K562 (cell line): Measurements from ENCODE around the gene DOP1A. TPM values are rescaled to one million over a fixed set of nuclear protein-coding genes. Genes with fewer than 3 reads are reported as not detected.
A peak's percentile ranks its signal among the peaks of the same experiment; 100 is the strongest.

Experiments
- ARNT ChIP-seq, 2 experiments: fragments of 450-650 bp; IDR thresholded peaks; 2 replicates each; pipeline ENCODE4 v1.6.1; 2016; ENCODE audit warnings: mild to moderate bottlenecking in 1 of 2
- CBFA2T2 ChIP-seq: fragments of 450-650 bp; conservative IDR thresholded peaks from 2 replicates; pipeline ENCODE4 v1.6.1; 2017; ENCODE audit warnings: mild to moderate bottlenecking
- CTBP1 ChIP-seq: fragments of 450-650 bp; IDR thresholded peaks from 2 replicates; pipeline ENCODE4 v1.6.1; 2016; ENCODE audit warnings: borderline replicate concordance
- ESRRA ChIP-seq: fragments of 450-650 bp; IDR thresholded peaks from 2 replicates; pipeline ENCODE4 v1.6.1; 2014; ENCODE audit warnings: low read depth, mild to moderate bottlenecking, moderate library complexity, borderline replicate concordance
- ETV5 ChIP-seq: sonication (generic); formaldehyde crosslinking; IDR thresholded peaks from 2 replicates; pipeline ENCODE4 v1.4.0; 2020; ENCODE audit warnings: low read depth, mild to moderate bottlenecking, missing genetic modification reagents
- MYC ChIP-seq, 2 experiments: fragments of 250-450 bp in 1 of 2; sonication (Bioruptor Pico) in 1 of 2; IDR thresholded peaks; 2 replicates each; pipeline versions ENCODE4 v1.5.1 to v1.6.1; 2012 to 2021; ENCODE audit warnings: low read depth in 2 of 2, borderline replicate concordance in 1 of 2, improper control_type of control experiment in 1 of 2, low read length in 1 of 2, mild to moderate bottlenecking in 1 of 2, moderate library complexity in 1 of 2
- RBBP5 ChIP-seq: fragments of 200-600 bp; sonication (generic); IDR thresholded peaks from 2 replicates; pipeline ENCODE4 v1.6.1; 2012; ENCODE audit warnings: borderline replicate concordance, mild to moderate bottlenecking, low read length, control low read depth, inconsistent platforms; ENCODE audit not compliant: insufficient read depth, poor library complexity, severe bottlenecking
- SMAD4 ChIP-seq: fragments of 250-450 bp; sonication (Bioruptor Pico); conservative IDR thresholded peaks from 2 replicates; pipeline ENCODE4 v1.8.0; 2021; ENCODE audit warnings: inconsistent platforms, mild to moderate bottlenecking, moderate library complexity
- TCF3 ChIP-seq: sonication (generic); formaldehyde crosslinking; IDR thresholded peaks from 2 replicates; pipeline ENCODE4 v1.4.0; 2020; ENCODE audit warnings: mild to moderate bottlenecking, missing genetic modification reagents
- ZNF175 ChIP-seq: fragments of 200-800 bp; sonication (Bioruptor generic); IDR thresholded peaks from 2 replicates; pipeline ENCODE4 v1.6.1; 2016; ENCODE audit warnings: low read depth, mild to moderate bottlenecking, missing genetic modification characterization, missing compliant biosample characterization
- polyA plus RNA-seq, 8 experiments: library from polyadenylated mRNA; depleted of rRNA in 4 of 8; stranded (reverse) in 5 of 8; unstranded in 3 of 8; fragments of >200 nt; fragmentation: Nextera tagmentation in 2 of 8; fragmentation: Illumina TruSeq in 1 of 8; extraction: Ambion mirVana in 2 of 8; extraction: Trizol in 1 of 8; gene quantifications; 2 replicates each; pipeline versions ENCODE4 v1.2.1 to v1.2.3, GENCODE V29; 2011 to 2014; ENCODE audit warnings: inconsistent platforms in 1 of 8, missing spikeins in 1 of 8
- total RNA-seq, 7 experiments: library from RNA; depleted of rRNA in 6 of 7; stranded (reverse); fragments of >200 nt in 6 of 7; fragmentation: Illumina TruSeq in 2 of 7; extraction: Trizol in 2 of 7; gene quantifications; 2 replicates each; pipeline versions ENCODE4 v1.2.1 to v1.2.3, GENCODE V29; 2011 to 2021; ENCODE audit warnings: low replicate concordance in 1 of 7
- TF ChIP-seq, protein P1 (sequence below): conservative IDR thresholded peaks from 2 replicates; pipeline ENCODE4 v1.6.1; 2011; ENCODE audit warnings: low read depth, mild to moderate bottlenecking, low read length; ENCODE audit not compliant: control insufficient read depth
- TF ChIP-seq, protein P2 (sequence below), 2 experiments: fragments of 150-350 bp in 1 of 2; IDR thresholded peaks; 2 replicates each; pipeline ENCODE4 v1.6.1; 2012 to 2016; ENCODE audit warnings: low read depth in 2 of 2, low read length in 2 of 2, mild to moderate bottlenecking in 1 of 2, moderate library complexity in 1 of 2
- TF ChIP-seq, protein P3 (sequence below): sonication (generic); formaldehyde crosslinking; IDR thresholded peaks from 2 replicates; pipeline ENCODE4 v1.8.0; 2022; ENCODE audit warnings: mild to moderate bottlenecking, missing genetic modification reagents
- TF ChIP-seq, protein P4 (sequence below): sonication (generic); formaldehyde crosslinking; IDR thresholded peaks from 2 replicates; pipeline ENCODE4 v1.4.0; 2020; ENCODE audit warnings: mild to moderate bottlenecking, missing genetic modification reagents
- TF ChIP-seq, protein P5 (sequence below): fragments of 450-650 bp; IDR thresholded peaks from 2 replicates; pipeline ENCODE4 v1.6.1; 2016; ENCODE audit warnings: mild to moderate bottlenecking

Gene DOP1A
- total and polyA plus RNA-seq, 9 of the 15 experiments (the other 6 are each of a cell fraction or from before 2014, with no cell fraction given), result 0.75 to 10.5 (median 4.4) TPM

DNA sequence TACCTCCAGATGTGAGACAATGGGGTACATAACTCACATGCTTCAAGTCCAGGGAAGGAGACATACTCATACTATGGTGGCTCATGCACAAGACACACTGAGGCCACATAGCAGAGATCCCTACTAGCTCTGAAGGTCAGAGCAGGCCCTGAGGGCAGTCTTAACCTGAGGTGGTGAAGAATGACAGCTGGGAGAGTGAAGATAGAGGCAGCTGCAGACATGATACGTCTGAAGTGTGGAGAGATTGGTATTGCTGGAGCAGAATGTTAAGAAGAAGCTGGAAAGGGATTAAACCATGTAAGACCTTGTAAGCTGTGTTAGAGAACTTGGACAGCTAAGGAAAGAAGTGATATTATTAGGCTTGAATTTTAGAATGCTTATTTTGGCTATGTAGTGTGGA, 92.7 kb downstream of the DOP1A start (continued):
- TF ChIP-seq, protein P1, sequence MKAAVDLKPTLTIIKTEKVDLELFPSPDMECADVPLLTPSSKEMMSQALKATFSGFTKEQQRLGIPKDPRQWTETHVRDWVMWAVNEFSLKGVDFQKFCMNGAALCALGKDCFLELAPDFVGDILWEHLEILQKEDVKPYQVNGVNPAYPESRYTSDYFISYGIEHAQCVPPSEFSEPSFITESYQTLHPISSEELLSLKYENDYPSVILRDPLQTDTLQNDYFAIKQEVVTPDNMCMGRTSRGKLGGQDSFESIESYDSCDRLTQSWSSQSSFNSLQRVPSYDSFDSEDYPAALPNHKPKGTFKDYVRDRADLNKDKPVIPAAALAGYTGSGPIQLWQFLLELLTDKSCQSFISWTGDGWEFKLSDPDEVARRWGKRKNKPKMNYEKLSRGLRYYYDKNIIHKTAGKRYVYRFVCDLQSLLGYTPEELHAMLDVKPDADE, result no peak
- peak; percentile 97 for TF ChIP-seq TCF3
- TF ChIP-seq RBBP5, result no peak
- TF ChIP-seq ESRRA, result 0 out of 2 replicates have a peak, but pooled peaks have one; percentile 39
- TF ChIP-seq SMAD4 (CRISPR knock-in tag), result peak; percentile 27; the same call in 1 of the 2 replicates
- no peak for TF ChIP-seq ZNF175 (CRISPR knock-in tag)
- TF ChIP-seq ETV5 (CRISPR knock-in tag), result no peak
- no peak for TF ChIP-seq MYC (IDR thresholded peaks at IDR 0.05; ENCODE audit: low read depth, low read length)
- TF ChIP-seq MYC (CRISPR knock-in tag; IDR thresholded peaks at IDR 0.05; ENCODE audit: borderline replicate concordance, low read depth), result no peak
- TF ChIP-seq, protein P2, sequence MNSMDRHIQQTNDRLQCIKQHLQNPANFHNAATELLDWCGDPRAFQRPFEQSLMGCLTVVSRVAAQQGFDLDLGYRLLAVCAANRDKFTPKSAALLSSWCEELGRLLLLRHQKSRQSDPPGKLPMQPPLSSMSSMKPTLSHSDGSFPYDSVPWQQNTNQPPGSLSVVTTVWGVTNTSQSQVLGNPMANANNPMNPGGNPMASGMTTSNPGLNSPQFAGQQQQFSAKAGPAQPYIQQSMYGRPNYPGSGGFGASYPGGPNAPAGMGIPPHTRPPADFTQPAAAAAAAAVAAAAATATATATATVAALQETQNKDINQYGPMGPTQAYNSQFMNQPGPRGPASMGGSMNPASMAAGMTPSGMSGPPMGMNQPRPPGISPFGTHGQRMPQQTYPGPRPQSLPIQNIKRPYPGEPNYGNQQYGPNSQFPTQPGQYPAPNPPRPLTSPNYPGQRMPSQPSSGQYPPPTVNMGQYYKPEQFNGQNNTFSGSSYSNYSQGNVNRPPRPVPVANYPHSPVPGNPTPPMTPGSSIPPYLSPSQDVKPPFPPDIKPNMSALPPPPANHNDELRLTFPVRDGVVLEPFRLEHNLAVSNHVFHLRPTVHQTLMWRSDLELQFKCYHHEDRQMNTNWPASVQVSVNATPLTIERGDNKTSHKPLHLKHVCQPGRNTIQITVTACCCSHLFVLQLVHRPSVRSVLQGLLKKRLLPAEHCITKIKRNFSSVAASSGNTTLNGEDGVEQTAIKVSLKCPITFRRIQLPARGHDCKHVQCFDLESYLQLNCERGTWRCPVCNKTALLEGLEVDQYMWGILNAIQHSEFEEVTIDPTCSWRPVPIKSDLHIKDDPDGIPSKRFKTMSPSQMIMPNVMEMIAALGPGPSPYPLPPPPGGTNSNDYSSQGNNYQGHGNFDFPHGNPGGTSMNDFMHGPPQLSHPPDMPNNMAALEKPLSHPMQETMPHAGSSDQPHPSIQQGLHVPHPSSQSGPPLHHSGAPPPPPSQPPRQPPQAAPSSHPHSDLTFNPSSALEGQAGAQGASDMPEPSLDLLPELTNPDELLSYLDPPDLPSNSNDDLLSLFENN (IDR thresholded peaks at IDR 0.05; ENCODE audit: low read depth in 2 of 2, low read length in 2 of 2), result peak in 1 of 2 experiments; percentile 63; a peak in 2 of 4 replicates
- TF ChIP-seq CBFA2T2, result peak; percentile 93
- TF ChIP-seq ARNT (IDR thresholded peaks at IDR 0.05), result peak in 1 of 2 experiments; percentile 58; a peak in 1 of 4 replicates
- TF ChIP-seq, protein P3, sequence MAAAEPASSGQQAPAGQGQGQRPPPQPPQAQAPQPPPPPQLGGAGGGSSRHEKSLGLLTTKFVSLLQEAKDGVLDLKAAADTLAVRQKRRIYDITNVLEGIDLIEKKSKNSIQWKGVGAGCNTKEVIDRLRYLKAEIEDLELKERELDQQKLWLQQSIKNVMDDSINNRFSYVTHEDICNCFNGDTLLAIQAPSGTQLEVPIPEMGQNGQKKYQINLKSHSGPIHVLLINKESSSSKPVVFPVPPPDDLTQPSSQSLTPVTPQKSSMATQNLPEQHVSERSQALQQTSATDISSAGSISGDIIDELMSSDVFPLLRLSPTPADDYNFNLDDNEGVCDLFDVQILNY (CRISPR knock-in tag), result no peak
- no peak for TF ChIP-seq CTBP1
- TF ChIP-seq, protein P4, sequence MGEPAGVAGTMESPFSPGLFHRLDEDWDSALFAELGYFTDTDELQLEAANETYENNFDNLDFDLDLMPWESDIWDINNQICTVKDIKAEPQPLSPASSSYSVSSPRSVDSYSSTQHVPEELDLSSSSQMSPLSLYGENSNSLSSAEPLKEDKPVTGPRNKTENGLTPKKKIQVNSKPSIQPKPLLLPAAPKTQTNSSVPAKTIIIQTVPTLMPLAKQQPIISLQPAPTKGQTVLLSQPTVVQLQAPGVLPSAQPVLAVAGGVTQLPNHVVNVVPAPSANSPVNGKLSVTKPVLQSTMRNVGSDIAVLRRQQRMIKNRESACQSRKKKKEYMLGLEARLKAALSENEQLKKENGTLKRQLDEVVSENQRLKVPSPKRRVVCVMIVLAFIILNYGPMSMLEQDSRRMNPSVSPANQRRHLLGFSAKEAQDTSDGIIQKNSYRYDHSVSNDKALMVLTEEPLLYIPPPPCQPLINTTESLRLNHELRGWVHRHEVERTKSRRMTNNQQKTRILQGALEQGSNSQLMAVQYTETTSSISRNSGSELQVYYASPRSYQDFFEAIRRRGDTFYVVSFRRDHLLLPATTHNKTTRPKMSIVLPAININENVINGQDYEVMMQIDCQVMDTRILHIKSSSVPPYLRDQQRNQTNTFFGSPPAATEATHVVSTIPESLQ, result no peak
- TF ChIP-seq, protein P5, sequence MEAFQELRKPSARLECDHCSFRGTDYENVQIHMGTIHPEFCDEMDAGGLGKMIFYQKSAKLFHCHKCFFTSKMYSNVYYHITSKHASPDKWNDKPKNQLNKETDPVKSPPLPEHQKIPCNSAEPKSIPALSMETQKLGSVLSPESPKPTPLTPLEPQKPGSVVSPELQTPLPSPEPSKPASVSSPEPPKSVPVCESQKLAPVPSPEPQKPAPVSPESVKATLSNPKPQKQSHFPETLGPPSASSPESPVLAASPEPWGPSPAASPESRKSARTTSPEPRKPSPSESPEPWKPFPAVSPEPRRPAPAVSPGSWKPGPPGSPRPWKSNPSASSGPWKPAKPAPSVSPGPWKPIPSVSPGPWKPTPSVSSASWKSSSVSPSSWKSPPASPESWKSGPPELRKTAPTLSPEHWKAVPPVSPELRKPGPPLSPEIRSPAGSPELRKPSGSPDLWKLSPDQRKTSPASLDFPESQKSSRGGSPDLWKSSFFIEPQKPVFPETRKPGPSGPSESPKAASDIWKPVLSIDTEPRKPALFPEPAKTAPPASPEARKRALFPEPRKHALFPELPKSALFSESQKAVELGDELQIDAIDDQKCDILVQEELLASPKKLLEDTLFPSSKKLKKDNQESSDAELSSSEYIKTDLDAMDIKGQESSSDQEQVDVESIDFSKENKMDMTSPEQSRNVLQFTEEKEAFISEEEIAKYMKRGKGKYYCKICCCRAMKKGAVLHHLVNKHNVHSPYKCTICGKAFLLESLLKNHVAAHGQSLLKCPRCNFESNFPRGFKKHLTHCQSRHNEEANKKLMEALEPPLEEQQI, result peak; percentile 64; the same call in 1 of the 2 replicates
